BE2C (cell line): ENCODE results near the gene G2E3.
"Not testable (repeated sequence)": the region's sequence is repeated elsewhere in the genome, so short reads cannot be mapped to it uniquely, and the experiment has no call there.

ENCODE experiments used
- DNase-seq: peaks from one replicate; pipeline ENCODE4 v3.0.0-alpha.2; 2020
- H3K27me3 ChIP-seq: fragments of 250-450 bp; sonication (Bioruptor Pico); 2 replicates; pipeline ENCODE4 v1.5.1; 2020; ENCODE audit warnings: mild to moderate bottlenecking
- H3K36me3 ChIP-seq: fragments of 250-450 bp; sonication (Bioruptor Pico); 2 replicates; pipeline ENCODE4 v1.5.1; 2020; ENCODE audit warnings: mild to moderate bottlenecking
- H3K4me1 ChIP-seq: fragments of 250-450 bp; sonication (Bioruptor Pico); 2 replicates; pipeline ENCODE4 v1.5.1; 2020
- H3K4me3 ChIP-seq: 2 replicates; pipeline ENCODE4 v1.5.1; 2011; ENCODE audit warnings: low read depth, low read length
- H3K9me3 ChIP-seq: fragments of 250-450 bp; sonication (Bioruptor Pico); 2 replicates; pipeline ENCODE4 v1.5.1; 2020
- CTCF ChIP-seq: IDR thresholded peaks from 2 replicates; pipeline ENCODE4 v1.5.1; 2012; ENCODE audit warnings: mild to moderate bottlenecking, low read depth, low read length

The G2E3 gene

GRCh38 chr14:30621940-30622830 lies 63.2 kb downstream of the G2E3 start, which contains the start of gene SCFD1:
TSS of gene SCFD1 (plus strand) at chr14:30622319. CDS start at chr14:30622339, 20 bp downstream.
- H3K27me3 ChIP-seq = no peaks in the 10 kb centered on the region
- peak within 1 kb of the TSS; percentile 98 for H3K4me3 ChIP-seq
- TF ChIP-seq CTCF = no peak
- H3K4me1 ChIP-seq = no peaks in the 10 kb centered on the region
- no peaks in the 10 kb centered on the region; the same call in 1 of the 2 replicates for H3K36me3 ChIP-seq
- H3K9me3 ChIP-seq = no peaks in the 10 kb centered on the region
- DNase-seq = peak; percentile 96

GRCh38 chr14:30623412-30624131 lies 64.6 kb downstream of the G2E3 start:
- H3K4me1 ChIP-seq = no peaks in the 10 kb centered on the region
- H3K9me3 ChIP-seq = no peaks in the 10 kb centered on the region
- H3K4me3 ChIP-seq = peak overlapping the region; percentile 98
- H3K36me3 ChIP-seq = no peaks in the 10 kb centered on the region; the same call in 1 of the 2 replicates
- DNase-seq = no peak
- H3K27me3 ChIP-seq = no peaks in the 10 kb centered on the region
- TF ChIP-seq CTCF = no peak

GRCh38 chr14:30624132-30624423 lies 65.1 kb downstream of the G2E3 start:
- Histone ChIP-seq H3K27me3 (no peaks in the 10 kb centered on the region), H3K9me3 (no peaks in the 10 kb centered on the region), H3K4me1 (no peaks in the 10 kb centered on the region), H3K4me3 (no peak overlapping the region), H3K36me3 (no peaks in the 10 kb centered on the region; the same call in 1 of the 2 replicates)
- no peak for TF ChIP-seq CTCF
- DNase-seq = no peak

- Histone ChIP-seq H3K4me3 (no peak overlapping the region), H3K9me3 (no peaks in the 10 kb centered on the region), H3K36me3 (no peaks in the 10 kb centered on the region; the same call in 1 of the 2 replicates), H3K27me3 (no peaks in the 10 kb centered on the region), H3K4me1 (no peaks in the 10 kb centered on the region)
- no peak for TF ChIP-seq CTCF
- no peak for DNase-seq
These were observed 66.6 kb downstream of the G2E3 start for GRCh38 chr14:30625533-30625932.

GRCh38 chr14:30629432-30629831 lies 70.5 kb downstream of the G2E3 start:
- not testable (repeated sequence) for DNase-seq, H3K27me3 ChIP-seq, H3K4me1 ChIP-seq, H3K36me3 ChIP-seq, H3K4me3 ChIP-seq, H3K9me3 ChIP-seq

- Histone ChIP-seq H3K4me3 (no peak overlapping the region), H3K4me1 (no peaks in the 10 kb centered on the region), H3K9me3 (no peaks in the 10 kb centered on the region), H3K27me3 (no peaks in the 10 kb centered on the region), H3K36me3 (peaks cover 6% of the 10 kb centered on the region)
- DNase-seq = no peak
- TF ChIP-seq CTCF = no peak
These were observed 71.3 kb downstream of the G2E3 start for GRCh38 chr14:30630248-30630647.
